HepG2 (cell line): ENCODE data around the gene CAMK2D. TPM values are rescaled to one million over a fixed set of nuclear protein-coding genes. Genes with fewer than 3 reads are reported as not detected.

Experiments
- ATAC-seq: fragments of 200-7000 bp; cut with Tn5 transposase; 3 replicates; pipeline ENCODE4 v1.9.1; 2020; ENCODE audit warnings: mild to moderate bottlenecking, moderate library complexity
- BruUV-seq: library from RNA; stranded (reverse); fragments of 400-500 nt; replicated peaks from 2 replicates; lab custom pipeline; 2021; lab: Mats Ljungman, UMichigan
- CTCF ChIA-PET: fragments of 300-600 bp; formaldehyde crosslinking; extraction: SDS; loops from one replicate; lab custom pipeline; 2021; ENCODE audit warnings: low total read pairs, inconsistent platforms, low intra/inter-chr PET ratio; lab: Yijun Ruan, JAX
- POLR2A ChIA-PET: fragments of 350-600 bp; sonication (Branson Sonifier 250); formaldehyde crosslinking; loops from one replicate; lab custom pipeline; 2020; ENCODE audit warnings: antibody characterized with exemption, inconsistent platforms; lab: Yijun Ruan, JAX
- DNase-seq: peaks from one replicate; pipeline ENCODE4 v3.0.0-alpha.2; 2015; ENCODE audit warnings: low spot score
- FAIRE-seq: peaks from 3 replicates; lab custom pipeline; 2011; peaks lifted over from hg19 to GRCh38; lab: Jason Lieb, UNC
- H2AFZ ChIP-seq: one replicate; pipeline ENCODE4 v1.6.1; 2011; ENCODE audit warnings: low read length, inconsistent platforms
- H3K27ac ChIP-seq: fragments of 300-600 bp; 3 replicates; pipeline ENCODE4 v1.8.0; 2011; ENCODE audit warnings: mixed run types, mild to moderate bottlenecking, mixed read lengths, low read length, inconsistent platforms; ENCODE audit not compliant: insufficient read depth; ENCODE audit errors: extremely low read length
- H3K27me3 ChIP-seq, 2 experiments: fragments of 200-600 bp in 1 of 2; 2 replicates in 1 of 2; 3 replicates in 1 of 2; pipeline versions ENCODE4 v1.6.0 to v1.8.0; 2011; ENCODE audit warnings: low read length in 2 of 2, mild to moderate bottlenecking in 2 of 2, moderate library complexity in 2 of 2, inconsistent platforms in 1 of 2; ENCODE audit not compliant: insufficient read depth in 2 of 2, control insufficient read depth in 1 of 2
- H3K36me3 ChIP-seq, 2 experiments: fragments of 200-600 bp in 1 of 2; replicated peaks in 1 of 2; 2 replicates in 1 of 2; 3 replicates in 1 of 2; pipeline versions ENCODE4 v1.5.1 to v1.8.0; 2011; ENCODE audit warnings: low read length in 2 of 2, inconsistent platforms in 1 of 2; ENCODE audit not compliant: insufficient read depth in 2 of 2, control insufficient read depth in 1 of 2
- H3K4me1 ChIP-seq: 2 replicates; pipeline ENCODE4 v1.5.1; 2012; ENCODE audit warnings: low read length, inconsistent platforms; ENCODE audit not compliant: insufficient read depth
- H3K4me2 ChIP-seq: 2 replicates; pipeline ENCODE4 v1.6.0; 2011; ENCODE audit warnings: low read depth, low read length, inconsistent platforms
- H3K4me3 ChIP-seq, 3 experiments: fragments of 200-600 bp in 1 of 3; sonication (generic), shearing (Covaris generic) in 1 of 3; replicated peaks in 1 of 3; 2 replicates each; pipeline ENCODE4 v1.5.1; 2011 to 2016; ENCODE audit warnings: low read length in 3 of 3, inconsistent platforms in 2 of 3, low read depth in 2 of 3, mild to moderate bottlenecking in 2 of 3, control low read depth in 1 of 3, mixed read lengths in 1 of 3; ENCODE audit not compliant: insufficient read depth in 1 of 3
- H3K79me2 ChIP-seq: one replicate; pipeline ENCODE4 v1.6.1; 2011; ENCODE audit warnings: low read length, inconsistent platforms; ENCODE audit not compliant: insufficient read depth
- H3K9ac ChIP-seq: 2 replicates; pipeline ENCODE4 v1.6.0; 2011; ENCODE audit warnings: mild to moderate bottlenecking, low read depth, low read length, inconsistent platforms; ENCODE audit not compliant: insufficient read depth
- H3K9me3 ChIP-seq: 2 replicates; pipeline ENCODE4 v1.5.1; 2012; ENCODE audit warnings: mild to moderate bottlenecking, low read length
- H4K20me1 ChIP-seq: 2 replicates; pipeline ENCODE4 v1.6.0; 2011; ENCODE audit warnings: inconsistent platforms, mild to moderate bottlenecking, low read length, moderate library complexity; ENCODE audit not compliant: insufficient read depth
- CSRNP1 ChIP-seq: sonication (generic); formaldehyde crosslinking; IDR thresholded peaks from 2 replicates; pipeline ENCODE4 v1.8.1; 2023; ENCODE audit warnings: mild to moderate bottlenecking, missing genetic modification reagents
- FOXP1 ChIP-seq, 2 experiments: fragments of 450-650 bp in 1 of 2; IDR thresholded peaks; 2 replicates each; pipeline ENCODE4 v1.6.1; 2017 to 2018; ENCODE audit warnings: antibody characterized with exemption in 1 of 2
- ZNF556 ChIP-seq: sonication (generic); formaldehyde crosslinking; IDR thresholded peaks from 2 replicates; pipeline ENCODE4 v1.4.0; 2020; ENCODE audit warnings: mild to moderate bottlenecking, missing genetic modification reagents, borderline replicate concordance
- ZNF7 ChIP-seq: IDR thresholded peaks from 2 replicates; pipeline ENCODE4 v1.6.1; 2016; ENCODE audit warnings: missing biosample characterization, missing genetic modification reagents
- ZUFSP ChIP-seq: sonication (generic); formaldehyde crosslinking; IDR thresholded peaks from 2 replicates; pipeline ENCODE4 v1.9.0; 2021; ENCODE audit warnings: missing genetic modification reagents, mild to moderate bottlenecking, borderline replicate concordance
- WGBS: methylation state at CpG from one replicate; pipeline ENCODE4 v1.1.6; 2017; ENCODE audit warnings: low lambda C conversion rate; 5-methylcytosine and 5-hydroxymethylcytosine counted together
- in situ Hi-C: cut with HindIII; loops from 2 replicates; pipeline ENCODE4 v1.10.0; 2017; ENCODE audit warnings: low pct_unique_long_range_greater_than_20kb; ENCODE audit not compliant: extremely low pct_ligation_motif_present
- intact Hi-C: fragments of 100-400 bp; cut with micrococcal nuclease; formaldehyde crosslinking; loops from one replicate; pipeline ENCODE4 v1.10.0; 2022; ENCODE audit not compliant: unreplicated experiment
- polyA plus RNA-seq, 8 experiments: library from polyadenylated mRNA; depleted of rRNA in 3 of 8; stranded (reverse) in 7 of 8; unstranded in 1 of 8; fragments of >200 nt; fragmentation: Illumina TruSeq in 4 of 8; extraction: Trizol in 4 of 8; gene quantifications; 2 replicates each; pipeline versions ENCODE4 v1.2.1 to v1.2.3, GENCODE V29; 2011 to 2016; ENCODE audit warnings: low read depth in 4 of 8, missing spikeins in 1 of 8, mixed read lengths in 1 of 8; ENCODE audit not compliant: insufficient read depth in 1 of 8
- total RNA-seq, 5 experiments: library from RNA; depleted of rRNA; stranded (reverse); fragments of >200 nt; fragmentation: Illumina TruSeq; extraction: Trizol; gene quantifications; 2 replicates each; pipeline ENCODE4 v1.2.3, GENCODE V29; 2016; ENCODE audit warnings: low read depth in 1 of 5

Gene CAMK2D
- total and polyA plus RNA-seq, 2 of the 13 experiments (the other 11 are each of a cell fraction or from before 2014, with no cell fraction given) = 18.0 to 65.4 TPM

DNA sequence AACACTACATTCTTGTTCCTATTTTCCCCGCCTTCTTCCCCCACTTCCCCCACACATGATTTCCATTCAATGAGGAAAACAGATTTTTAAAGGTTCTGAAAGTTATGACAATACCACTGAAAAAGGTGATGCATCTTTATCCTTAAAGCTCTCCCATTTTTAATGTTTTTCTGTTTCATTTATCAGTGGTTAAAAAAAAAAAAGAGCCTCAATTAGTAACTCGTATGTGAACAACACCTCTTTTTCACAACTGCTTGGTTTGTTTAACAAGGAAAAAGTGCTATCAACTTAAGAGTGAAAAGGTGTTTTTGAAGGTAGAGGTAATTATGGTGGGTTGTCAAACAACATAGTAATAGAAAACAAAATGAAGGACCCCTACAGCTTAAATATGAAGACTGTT, 8.2 kb upstream of the CAMK2D start:
- no peak overlapping the region for H3K4me3 ChIP-seq
- DNase-seq (no peak), ATAC-seq (no peak), FAIRE-seq (no peak)
- CTCF ChIA-PET = no interaction called here
- 77% methylated on average over 2 of the region's 2 CpGs for whole genome bisulfite sequencing
- no peaks in the 10 kb centered on the region for H4K20me1 ChIP-seq
- H3K9ac ChIP-seq = no peak overlapping the region
- H3K4me1 ChIP-seq = peaks cover 27% of the 10 kb centered on the region
- BruUV-seq = no TSS peak
- no peak overlapping the region for H3K4me2 ChIP-seq
- H2AFZ ChIP-seq = no peak overlapping the region
- H3K27ac ChIP-seq = no peak overlapping the region
- no peak for TF ChIP-seq ZNF556 (CRISPR knock-in tag)
- TF ChIP-seq ZNF7 (CRISPR knock-in tag) = no peak
- TF ChIP-seq CSRNP1 (CRISPR knock-in tag) = no peak
- no peak for TF ChIP-seq FOXP1 (IDR thresholded peaks at IDR 0.05)
- no peak for TF ChIP-seq FOXP1 (CRISPR knock-in tag; IDR thresholded peaks at IDR 0.05)
- no peak for TF ChIP-seq ZUFSP (CRISPR knock-in tag)
- no peaks in the 10 kb centered on the region for H3K36me3 ChIP-seq
- in situ Hi-C loops (loop anchor here (10.0 kb wide), 1 partner anchor 375 kb away; no protein-coding TSS in a partner anchor), intact Hi-C loops (loop anchor here (10.0 kb wide), 1 partner anchor 625 kb away; no protein-coding TSS in a partner anchor)
- H3K79me2 ChIP-seq = no peaks in the 10 kb centered on the region
- no peaks in the 10 kb centered on the region for H3K9me3 ChIP-seq
- H3K27me3 ChIP-seq = no peaks in the 10 kb centered on the region
- POLR2A ChIA-PET = no interaction called here
